Left renal cortex interstitium (tissue), 4 donors: ENCODE results near the gene C1QTNF5. TPM values are rescaled to one million over a fixed set of nuclear protein-coding genes. Genes with fewer than 3 reads are reported as not detected.

Experiments
- DNase-seq, 4 donors: peaks; one replicate each; pipeline ENCODE4 v3.0.0-alpha.2; 2013; ENCODE audit warnings: low read depth in 4 of 4, low spot score in 2 of 4, missing footprints in 1 of 4
- polyA plus RNA-seq, 4 donors: library from polyadenylated mRNA; unstranded; fragments of 120-200 nt; gene quantifications; one replicate each; pipeline ENCODE4 v1.2.1, GENCODE V29; 2013; ENCODE audit not compliant: insufficient read length in 4 of 4

C1QTNF5 gene
- polyA plus RNA-seq, 4 donors = 22.0 to 43.2 (median 26.9) TPM

GRCh38 chr11:119359365-119360214, 18.9 kb upstream of the C1QTNF5 start:
- DNase-seq = no peak

- DNase-seq = no peak
These were observed 16.4 kb upstream of the C1QTNF5 start for GRCh38 chr11:119357074-119357473.

GRCh38 chr11:119356349-119357031, 15.8 kb upstream of the C1QTNF5 start:
- peak in 1 of 4 donors; percentile 78 for DNase-seq

GRCh38 chr11:119355091-119355843, 14.6 kb upstream of the C1QTNF5 start:
- no peak for DNase-seq

GRCh38 chr11:119352857-119353260, 12.2 kb upstream of the C1QTNF5 start:
- no peak for DNase-seq

- no peak for DNase-seq
These were observed 10.5 kb upstream of the C1QTNF5 start for GRCh38 chr11:119351232-119351631.

- DNase-seq = no peak
These were observed 9.6 kb upstream of the C1QTNF5 start for GRCh38 chr11:119350302-119350701.

- DNase-seq = no peak
These were observed 7.4 kb upstream of the C1QTNF5 start for GRCh38 chr11:119347940-119348605.

GRCh38 chr11:119347242-119347641, 6.6 kb upstream of the C1QTNF5 start:
- DNase-seq = no peak

GRCh38 chr11:119346605-119347004, 5.9 kb upstream of the C1QTNF5 start, which contains the start of gene MFRP:
MFRP (minus strand) TSS chr11:119346705; CDS start chr11:119346513, 192 bp downstream.
- no peak for DNase-seq

- no peak for DNase-seq
These were observed 5.0 kb upstream of the C1QTNF5 start for GRCh38 chr11:119345685-119346084.

GRCh38 chr11:119344291-119345010, 3.8 kb upstream of the C1QTNF5 start:
- no peak for DNase-seq

- no peak for DNase-seq
These were observed 3.0 kb upstream of the C1QTNF5 start for GRCh38 chr11:119343726-119344125.

GRCh38 chr11:119342362-119343130, 1.9 kb upstream of the C1QTNF5 start:
- DNase-seq = no peak

GRCh38 chr11:119342023-119342300, 1.3 kb upstream of the C1QTNF5 start:
- DNase-seq = no peak

- DNase-seq = no peak
These were observed 739 bp upstream of the C1QTNF5 start for GRCh38 chr11:119341222-119342022.

GRCh38 chr11:119339589-119340334, 921 bp downstream of the C1QTNF5 start:
- DNase-seq = no peak
